HL-60 (cell line): ENCODE data around the gene JAM2.

ENCODE experiments used
- DNase-seq, 2 experiments: peaks; one replicate each; pipeline ENCODE4 v3.0.0-alpha.2; 2010 to 2020; ENCODE audit warnings: low read depth in 1 of 2, low spot score in 1 of 2
- H3K27ac ChIP-seq: fragments of 250-450 bp; sonication (Bioruptor Pico); replicated peaks from 2 replicates; pipeline ENCODE4 v1.5.1; 2020; ENCODE audit warnings: mild to moderate bottlenecking, moderate library complexity
- H3K27me3 ChIP-seq: fragments of 250-450 bp; sonication (Bioruptor Pico); 2 replicates; pipeline ENCODE4 v1.5.1; 2021; ENCODE audit warnings: mild to moderate bottlenecking, moderate library complexity; ENCODE audit not compliant: insufficient read depth, poor library complexity, severe bottlenecking
- H3K4me3 ChIP-seq: replicated peaks from 2 replicates; pipeline ENCODE4 v1.5.1; 2011; ENCODE audit warnings: mild to moderate bottlenecking, control low read depth, low read length; ENCODE audit not compliant: insufficient read depth
- CTCF ChIP-seq: IDR thresholded peaks from one replicate; pipeline ENCODE4 v1.5.1; 2011; ENCODE audit warnings: low read length, control low read depth, inconsistent platforms; ENCODE audit not compliant: insufficient read depth
- GABPA ChIP-seq: IDR thresholded peaks from 2 replicates; pipeline ENCODE4 v1.6.1; 2012; ENCODE audit warnings: low read depth
- POLR2AphosphoS5 ChIP-seq: IDR thresholded peaks from 2 replicates; pipeline ENCODE4 v1.6.1; 2012; ENCODE audit warnings: low read depth
- REST ChIP-seq: IDR thresholded peaks from 2 replicates; pipeline ENCODE4 v1.6.1; 2012; ENCODE audit warnings: low read depth; ENCODE audit not compliant: insufficient replicate concordance
- SPI1 ChIP-seq: IDR thresholded peaks from 2 replicates; pipeline ENCODE4 v1.6.1; 2012; ENCODE audit warnings: low read depth, mild to moderate bottlenecking, borderline replicate concordance

Gene JAM2

GRCh38 chr21:25676451-25676850 lies 37.4 kb downstream of the JAM2 start:
- H3K27ac ChIP-seq, result no peak overlapping the region
- no peaks in the 10 kb centered on the region for H3K27me3 ChIP-seq
- TF ChIP-seq CTCF (no peak), SPI1 (no peak), GABPA (no peak), POLR2AphosphoS5 (no peak), REST (no peak)
- no peak for DNase-seq
- H3K4me3 ChIP-seq, result no peak overlapping the region

- Histone ChIP-seq H3K27me3 (no peaks in the 10 kb centered on the region), H3K4me3 (no peak overlapping the region), H3K27ac (no peak overlapping the region)
- TF ChIP-seq CTCF, result no peak
- TF ChIP-seq POLR2AphosphoS5, result no peak
- no peak for TF ChIP-seq GABPA
- TF ChIP-seq REST, result no peak
- no peak for TF ChIP-seq SPI1
- DNase-seq, result no peak
Observed at GRCh38 chr21:25682382-25682781, 43.3 kb downstream of the JAM2 start.

GRCh38 chr21:25687787-25688186 lies 48.7 kb downstream of the JAM2 start:
- Histone ChIP-seq H3K27ac (no peak overlapping the region), H3K27me3 (no peaks in the 10 kb centered on the region), H3K4me3 (no peak overlapping the region)
- DNase-seq, result no peak
- no peak for TF ChIP-seq CTCF
- TF ChIP-seq REST, result no peak
- TF ChIP-seq GABPA, result no peak
- TF ChIP-seq SPI1, result no peak
- no peak for TF ChIP-seq POLR2AphosphoS5
